GM18867 (cell line): ENCODE measurements around the gene FLCN.

Experiments used
- ATAC-seq: cut with Tn5 transposase; IDR thresholded peaks from one replicate; pipeline ENCODE4 v1.9.1; 2021; ENCODE audit warnings: mild to moderate bottlenecking, moderate library complexity; ENCODE audit not compliant: unreplicated experiment

The FLCN gene

GRCh38 chr17:17170346-17170985 lies 66.5 kb downstream of the FLCN start:
- ATAC-seq: no peak

GRCh38 chr17:17169396-17169795 lies 67.6 kb downstream of the FLCN start:
- ATAC-seq: no peak

- ATAC-seq: no peak
Observed at GRCh38 chr17:17168401-17168800, 68.6 kb downstream of the FLCN start.

GRCh38 chr17:17167986-17168385 lies 69.0 kb downstream of the FLCN start:
- ATAC-seq: no peak

GRCh38 chr17:17167356-17167755 lies 69.6 kb downstream of the FLCN start:
- no peak for ATAC-seq

- no peak for ATAC-seq
Observed at GRCh38 chr17:17166446-17166845, 70.5 kb downstream of the FLCN start.

GRCh38 chr17:17165666-17166308 lies 71.2 kb downstream of the FLCN start:
- no peak for ATAC-seq

GRCh38 chr17:17164676-17165075 lies 72.3 kb downstream of the FLCN start:
- no peak for ATAC-seq

GRCh38 chr17:17164156-17164555 lies 72.8 kb downstream of the FLCN start:
- no peak for ATAC-seq
